HG03175 (cell line): ENCODE measurements around the gene PLAAT2.
"Not testable (repeated sequence)": the region's sequence is repeated elsewhere in the genome, so short reads cannot be mapped to it uniquely, and the experiment has no call there.

Experiments
- ATAC-seq: cut with Tn5 transposase; IDR thresholded peaks from one replicate; pipeline ENCODE4 v1.9.1; 2021; ENCODE audit warnings: mild to moderate bottlenecking, moderate library complexity; ENCODE audit not compliant: unreplicated experiment

Gene PLAAT2

DNA sequence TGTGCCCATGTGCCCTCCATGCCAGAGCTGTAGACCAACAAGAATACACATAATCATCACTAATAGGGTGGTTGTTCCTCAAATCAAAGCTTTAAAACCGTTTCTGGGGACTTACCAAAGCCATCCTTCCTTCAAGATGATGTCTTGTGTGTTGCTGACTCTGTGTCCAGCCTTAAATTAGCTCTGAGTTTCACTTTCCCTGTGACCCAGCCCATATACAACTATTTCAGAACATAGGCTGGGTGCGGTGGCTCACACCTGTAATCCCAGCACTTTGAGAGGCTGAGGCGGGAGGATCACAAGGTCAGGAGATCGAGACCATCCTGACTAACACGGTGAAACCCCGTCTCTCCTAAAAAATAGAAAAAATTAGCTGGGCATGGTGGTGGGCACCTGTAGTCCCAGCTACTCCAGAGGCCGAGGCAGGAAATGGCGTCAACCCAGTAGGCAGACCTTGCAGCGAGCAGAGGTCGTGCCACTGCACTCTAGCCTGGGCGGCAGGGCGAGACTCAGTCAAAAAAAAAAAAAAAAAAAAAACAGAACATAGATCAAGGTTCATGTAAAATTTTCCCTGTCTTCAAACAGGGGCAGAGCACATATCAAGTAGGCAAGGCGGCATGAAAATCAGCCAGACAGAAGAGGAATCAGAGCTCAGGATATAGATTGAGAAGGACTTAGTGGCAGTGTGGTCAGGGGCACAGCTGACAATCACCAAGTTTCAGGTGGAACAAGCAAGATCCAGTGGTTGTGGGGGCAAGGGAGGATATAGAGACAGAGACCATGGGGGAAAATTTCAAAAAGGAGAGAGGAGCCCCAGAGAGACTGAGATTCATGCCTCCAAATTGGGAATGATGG is at the start of gene PLAAT2:
TSS of gene PLAAT2 (minus strand) at position 179 of the 855 bp plus-strand sequence. CDS start at position 124, 55 bp downstream.
- ATAC-seq = no peak

DNA sequence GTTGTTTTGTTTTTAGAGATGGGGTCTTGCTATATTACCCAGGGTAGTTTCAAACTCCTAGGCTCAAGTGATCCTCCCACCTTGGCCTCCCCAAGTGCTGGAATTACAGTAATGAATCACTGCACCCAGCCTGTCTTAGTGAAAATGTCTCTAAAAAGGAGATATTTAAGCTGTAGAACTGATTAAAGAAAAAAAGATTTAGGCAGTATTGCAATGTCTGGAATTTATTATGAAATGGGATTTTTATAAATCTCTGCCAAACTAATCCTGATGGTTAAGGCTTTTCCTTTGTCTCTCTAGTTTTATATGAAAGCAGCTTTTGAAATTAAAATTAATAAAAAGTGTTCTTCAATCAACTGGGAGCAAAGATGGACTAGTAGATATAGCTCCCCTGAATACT is 49.0 kb upstream of the PLAAT2 start:
- no peak for ATAC-seq

DNA sequence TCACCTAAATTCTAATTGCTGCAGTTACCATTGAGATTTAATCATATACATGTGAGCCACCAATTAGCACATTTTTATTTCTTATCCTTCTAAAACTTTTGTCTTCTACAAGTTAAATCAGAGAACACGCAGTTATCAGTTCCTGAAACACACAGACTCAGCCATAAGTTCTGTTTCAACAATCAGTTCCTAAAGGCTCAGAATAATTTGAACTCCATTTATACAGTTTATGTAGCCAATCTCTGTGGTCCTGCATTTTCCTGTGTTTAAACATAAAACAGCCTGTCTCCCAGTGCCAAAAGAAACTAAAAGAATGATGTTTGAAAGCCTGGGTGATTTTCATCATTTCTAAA is 48.2 kb upstream of the PLAAT2 start:
- no peak for ATAC-seq

DNA sequence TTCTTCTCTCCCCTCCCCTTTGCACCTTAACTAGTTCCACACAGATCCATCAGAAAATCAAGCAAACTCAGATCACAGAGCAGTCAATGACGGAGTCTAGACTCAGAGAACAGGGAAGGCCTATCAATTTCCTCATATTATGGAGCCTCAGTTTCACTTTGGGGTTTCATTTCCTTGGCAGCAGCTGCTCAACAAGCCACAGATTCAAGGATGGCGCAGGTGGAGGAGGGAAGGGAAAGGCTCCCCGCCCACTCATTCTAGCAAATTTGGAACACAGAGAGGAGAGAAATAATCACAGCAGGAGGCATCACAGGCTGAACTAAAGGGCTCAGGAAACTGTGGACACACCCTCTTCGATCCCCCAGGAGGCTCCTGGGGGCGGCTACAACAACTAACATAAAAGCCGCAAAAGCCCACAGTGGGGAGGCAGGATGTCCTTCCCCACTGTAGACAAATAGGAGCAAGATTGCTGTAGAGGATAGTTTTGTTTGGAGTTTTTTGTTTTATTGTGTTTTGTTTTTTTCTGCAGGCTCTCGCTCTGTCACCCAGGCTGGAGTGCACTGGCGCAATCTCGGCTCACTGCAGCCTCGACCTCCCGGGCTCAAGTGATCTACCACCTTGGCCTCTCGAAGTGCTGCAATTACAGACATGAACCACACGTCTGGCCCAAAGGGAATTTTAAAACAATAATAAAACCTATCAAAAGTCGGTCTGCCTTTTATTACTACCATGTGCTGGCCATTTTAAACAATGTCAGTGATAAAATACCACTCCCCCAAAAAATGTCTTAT is 47.6 kb upstream of the PLAAT2 start:
- no peak for ATAC-seq

DNA sequence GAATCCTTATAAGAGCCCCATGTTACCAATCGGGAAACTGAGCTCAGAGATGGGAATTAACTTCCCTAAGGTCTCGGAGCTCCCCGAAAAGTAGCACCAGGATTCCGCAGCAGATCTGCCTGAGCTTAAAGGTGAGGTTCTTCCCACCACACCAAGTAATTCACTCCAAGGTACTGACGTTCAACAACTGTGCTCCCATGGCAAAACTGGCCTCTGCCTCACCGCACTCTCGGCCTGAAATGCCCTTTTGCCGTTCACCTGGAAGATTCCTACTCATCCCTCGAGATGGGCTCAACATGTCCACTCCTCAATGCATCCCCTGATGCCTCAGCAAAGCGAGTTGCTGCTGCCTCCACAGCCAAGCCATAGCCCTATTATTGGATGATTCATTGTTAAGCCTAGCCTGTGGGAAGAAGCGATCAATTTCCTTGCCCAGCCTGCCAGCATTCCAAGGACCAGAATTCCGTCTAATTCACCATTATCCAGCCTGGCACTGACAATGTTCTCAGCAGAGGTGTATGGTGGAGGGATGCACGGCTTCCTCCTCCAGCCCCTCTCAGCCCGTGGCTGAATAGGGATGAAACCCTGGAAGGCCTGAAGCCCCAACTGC is 46.9 kb upstream of the PLAAT2 start:
- ATAC-seq = no peak

DNA sequence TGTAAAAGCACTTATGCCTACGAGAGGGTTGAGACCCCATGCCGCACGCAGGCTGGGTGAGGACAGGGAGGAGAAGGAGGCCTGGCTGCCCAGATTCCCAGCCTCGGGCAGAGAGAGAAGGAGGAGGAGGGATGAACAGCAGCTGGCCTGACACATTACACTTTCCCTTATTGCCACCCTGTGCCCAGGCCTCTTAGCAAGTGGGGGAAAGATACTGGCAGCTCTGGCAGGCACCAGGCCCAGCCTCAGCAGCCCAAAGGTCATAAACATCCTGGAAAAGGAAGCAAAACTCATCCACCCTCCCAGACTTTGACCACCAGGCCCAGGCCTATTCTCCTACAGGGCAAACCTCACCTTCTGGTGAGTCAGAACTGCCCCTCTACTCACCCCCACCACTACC is 46.4 kb upstream of the PLAAT2 start:
- ATAC-seq = no peak

DNA sequence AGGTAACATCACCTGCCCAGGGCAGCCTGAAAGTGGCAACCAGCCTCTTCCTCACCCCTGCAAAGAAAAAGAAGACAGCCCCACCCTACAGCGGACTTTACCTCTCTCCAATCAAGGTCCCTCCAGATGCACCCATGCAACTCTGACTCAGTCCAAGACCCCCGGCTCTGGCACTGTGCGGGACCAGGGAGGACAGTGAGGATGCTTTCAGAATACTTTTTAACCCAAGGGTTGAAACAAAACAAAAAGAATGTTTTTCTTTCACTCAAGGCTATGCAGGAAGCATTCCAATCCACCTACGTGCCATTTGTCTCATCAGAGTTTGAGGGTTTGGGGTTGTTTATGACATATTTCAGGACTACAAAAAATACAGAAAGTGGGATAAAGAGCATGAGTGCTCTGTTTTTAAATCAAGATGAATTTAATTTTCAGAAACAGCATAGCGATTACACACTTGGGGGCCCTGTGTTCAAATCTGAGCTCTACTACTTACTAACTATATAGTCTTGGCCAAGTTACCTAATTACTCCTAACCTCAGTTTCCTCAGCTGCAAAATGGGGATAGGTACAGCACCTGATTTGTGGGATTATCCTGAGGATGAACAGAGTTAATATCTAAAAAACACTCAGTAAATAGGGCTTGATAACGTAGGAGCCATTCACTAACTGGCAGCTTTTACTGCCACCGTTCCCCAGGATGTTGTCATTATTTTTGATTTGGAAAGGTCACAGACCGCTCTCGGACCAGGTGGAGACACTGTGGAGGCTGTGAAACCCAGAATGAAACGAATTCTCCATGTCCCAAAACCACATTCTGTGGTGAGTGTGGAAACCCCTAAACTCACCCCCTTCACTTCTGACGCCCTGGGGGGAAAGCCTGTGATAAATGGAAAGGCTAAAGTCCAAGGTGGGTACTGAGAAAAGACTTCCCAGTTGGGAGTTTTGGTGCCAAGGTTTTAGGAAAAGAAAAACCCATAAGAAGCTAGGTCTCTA is 45.5 kb upstream of the PLAAT2 start:
- no peak for ATAC-seq

DNA sequence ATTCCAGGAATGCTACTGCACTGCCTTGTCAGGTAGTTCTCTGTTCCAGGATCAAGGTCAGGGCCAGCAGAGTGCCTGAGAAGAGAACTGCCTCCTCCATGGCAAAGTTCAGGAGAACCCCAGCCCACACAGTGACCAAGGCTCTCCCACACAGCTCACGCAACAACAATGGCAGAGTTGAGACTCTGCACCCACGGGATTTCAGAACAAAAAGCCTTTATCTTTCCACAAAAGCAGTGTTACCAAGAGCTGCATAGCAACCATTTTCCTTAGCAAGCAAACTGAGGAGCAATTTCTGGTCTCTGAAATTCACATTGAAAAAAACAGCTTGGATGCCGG is 40.0 kb upstream of the PLAAT2 start:
- ATAC-seq = no peak

DNA sequence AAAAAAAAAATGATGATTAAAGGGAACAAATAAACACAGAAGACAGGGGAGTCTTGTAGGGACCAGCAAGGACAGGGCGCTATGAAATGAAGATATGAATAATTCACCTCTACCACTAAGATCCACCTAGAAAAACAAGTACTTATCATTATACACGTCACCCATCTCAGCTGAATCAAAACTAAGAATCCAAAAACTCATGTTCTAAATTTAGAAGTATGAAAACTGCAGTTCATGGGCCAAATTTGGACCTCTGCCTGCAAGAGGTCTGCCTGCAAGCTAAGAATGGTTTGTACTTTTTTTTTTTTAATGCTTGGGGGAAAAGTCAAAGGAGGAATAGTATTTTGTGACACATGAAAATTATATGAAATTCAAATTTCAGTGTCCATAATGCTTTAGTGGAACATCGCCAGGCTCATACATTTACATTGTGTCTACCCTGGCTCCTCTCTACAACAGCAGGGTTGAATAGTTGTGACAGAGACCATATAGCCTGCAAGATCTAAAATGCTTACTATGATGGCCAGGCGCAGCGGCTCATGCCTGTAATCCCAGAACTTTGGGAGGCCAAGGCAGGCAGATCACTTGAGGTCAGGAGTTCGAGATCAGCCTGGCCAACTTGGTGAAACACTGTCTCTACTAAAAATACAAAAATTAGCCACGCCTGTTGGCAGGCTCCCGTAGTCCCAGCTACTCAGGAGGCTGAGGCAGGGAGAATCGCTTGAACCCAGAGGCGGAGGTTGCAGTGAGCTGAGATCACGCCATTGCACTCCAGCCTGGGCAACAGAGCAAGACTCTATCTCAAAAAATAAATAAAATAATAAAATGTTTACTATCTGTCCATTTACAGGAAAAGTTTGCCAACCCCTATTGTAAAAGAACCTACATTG is 39.4 kb upstream of the PLAAT2 start:
- not testable (repeated sequence) for ATAC-seq

DNA sequence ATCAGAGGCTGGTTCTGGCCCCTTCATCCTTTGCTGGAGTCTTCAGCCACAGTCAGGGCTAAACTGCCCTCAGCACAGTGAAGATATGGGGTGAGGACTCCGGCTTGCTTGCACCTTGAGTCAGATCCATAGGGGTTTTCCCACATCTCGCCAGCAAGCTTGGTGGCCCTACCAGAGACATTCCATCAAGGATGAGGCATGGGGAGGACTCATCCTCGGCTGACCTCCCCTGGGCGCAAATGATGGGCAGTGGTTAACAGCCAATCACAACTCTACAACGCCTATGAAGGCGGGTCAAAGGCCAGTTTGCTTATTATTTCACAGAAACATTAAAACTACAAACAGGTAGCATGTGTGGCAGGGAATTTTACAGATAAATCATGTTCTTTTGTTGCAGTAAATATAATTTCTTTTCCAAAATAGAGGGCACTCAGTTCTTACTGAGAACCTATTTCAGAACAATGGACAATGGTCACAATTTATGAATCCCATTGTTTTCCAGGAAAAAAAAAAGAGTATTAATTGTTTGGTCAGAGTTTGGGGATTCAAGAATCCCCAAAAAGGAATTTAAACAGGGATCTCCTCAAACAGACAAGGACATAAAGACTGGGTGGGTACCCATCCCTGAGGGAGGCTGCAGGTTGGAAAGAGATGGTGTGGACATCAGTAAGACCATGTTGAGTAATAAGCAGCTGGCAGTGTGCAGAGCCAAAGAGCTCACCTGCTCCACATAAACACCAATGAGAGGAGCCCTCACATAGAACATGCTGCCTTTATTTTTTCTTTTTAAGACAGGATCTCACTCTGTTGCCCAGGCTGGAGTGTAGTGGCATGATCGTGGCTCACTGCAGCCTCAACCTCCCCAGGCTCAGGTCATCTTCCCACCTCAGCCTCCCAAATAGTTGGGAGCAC is 36.3 kb upstream of the PLAAT2 start:
- no peak for ATAC-seq

DNA sequence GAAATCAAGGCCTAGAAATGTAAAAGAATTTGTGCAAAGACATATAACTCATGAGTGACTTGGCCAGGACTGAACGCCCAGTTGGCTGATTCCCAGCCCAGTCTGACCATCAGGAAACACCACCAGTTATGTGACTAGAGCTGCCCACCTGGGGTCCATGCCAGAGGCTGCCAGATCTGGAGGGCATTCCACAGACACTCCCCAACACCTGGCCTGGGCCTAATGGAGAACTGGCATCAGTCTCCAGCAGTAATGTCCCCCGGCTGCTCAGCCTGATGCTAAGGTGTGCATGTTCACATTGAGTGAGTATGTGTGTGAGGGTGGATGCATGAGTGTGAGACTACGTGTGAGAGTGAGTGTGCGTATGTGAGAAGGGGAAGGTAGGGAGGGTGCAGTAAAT is 35.4 kb upstream of the PLAAT2 start:
- no peak for ATAC-seq

DNA sequence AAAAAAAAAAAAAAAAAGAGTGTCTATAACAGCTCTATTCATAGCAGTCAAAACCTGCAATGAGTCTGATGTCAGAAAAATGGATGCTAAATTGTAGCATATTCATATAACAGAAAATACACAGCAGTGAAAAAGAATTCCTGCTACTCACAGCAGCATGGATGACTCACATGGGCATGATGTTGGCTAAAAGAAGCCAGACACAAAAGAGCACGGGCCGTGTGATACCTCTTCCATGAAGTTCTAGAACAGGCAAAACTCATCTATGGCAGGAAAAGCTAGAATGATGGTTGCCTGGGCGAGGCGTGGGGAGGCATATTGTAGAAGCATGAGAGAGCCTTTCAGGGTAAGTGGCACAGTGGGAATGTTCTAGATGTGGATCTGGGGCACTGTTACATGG is 32.1 kb upstream of the PLAAT2 start:
- no peak for ATAC-seq

DNA sequence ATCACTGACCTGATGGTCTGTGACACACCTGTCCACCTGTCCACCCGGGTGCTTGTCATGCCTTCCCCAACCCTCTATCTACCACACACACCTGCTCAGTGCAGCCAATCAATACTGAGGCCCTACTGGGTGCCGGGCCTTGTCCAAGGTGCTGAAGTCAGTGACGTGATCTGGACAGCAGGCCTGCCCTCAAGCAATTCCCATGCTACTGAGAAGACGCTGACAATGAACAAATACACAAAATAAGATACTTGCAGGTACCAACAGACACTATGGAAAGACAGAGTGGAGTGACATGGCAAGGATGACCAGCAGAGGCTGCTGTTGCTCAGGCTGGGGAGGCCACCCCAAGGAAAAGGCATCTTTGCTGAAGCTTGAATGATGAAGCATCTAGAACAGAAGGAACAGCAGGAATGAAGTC is 29.8 kb upstream of the PLAAT2 start:
- no peak for ATAC-seq

DNA sequence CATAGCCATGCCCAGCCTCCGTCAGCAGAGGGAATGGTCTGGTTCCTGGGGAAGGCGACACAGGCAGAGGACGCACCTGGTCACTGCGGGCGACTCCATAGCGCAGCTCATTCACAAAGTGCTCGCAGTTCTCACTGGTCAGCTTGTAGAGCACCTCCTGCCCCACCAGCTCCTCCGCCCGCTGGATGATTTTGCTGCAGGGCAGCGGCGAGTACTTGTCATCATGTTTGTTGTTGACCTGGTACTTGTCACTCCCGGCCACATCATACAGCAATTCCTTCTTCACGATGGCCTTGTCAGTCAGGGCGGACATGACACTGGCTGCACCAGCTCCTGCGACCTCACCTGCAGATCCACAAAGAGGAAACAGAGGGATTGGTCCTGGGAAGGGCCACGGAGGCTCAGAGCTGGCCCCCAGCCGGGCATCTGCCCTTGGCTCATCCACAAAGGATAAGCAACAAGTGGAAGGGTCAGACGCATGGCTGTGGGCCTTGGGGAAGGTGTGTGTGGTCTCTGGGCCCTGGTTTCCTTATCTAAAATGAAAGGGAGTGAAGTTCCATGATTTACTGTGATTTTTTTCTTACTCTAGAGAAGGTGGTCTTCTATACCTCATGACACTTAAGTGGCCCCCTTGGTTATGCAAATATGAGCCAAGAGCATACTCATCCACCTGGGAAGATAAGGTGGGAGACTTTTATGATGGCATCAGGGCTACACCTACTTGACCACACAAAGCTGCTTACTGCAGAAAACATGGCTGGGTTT is 27.0 kb upstream of the PLAAT2 start:
- ATAC-seq = no peak

DNA sequence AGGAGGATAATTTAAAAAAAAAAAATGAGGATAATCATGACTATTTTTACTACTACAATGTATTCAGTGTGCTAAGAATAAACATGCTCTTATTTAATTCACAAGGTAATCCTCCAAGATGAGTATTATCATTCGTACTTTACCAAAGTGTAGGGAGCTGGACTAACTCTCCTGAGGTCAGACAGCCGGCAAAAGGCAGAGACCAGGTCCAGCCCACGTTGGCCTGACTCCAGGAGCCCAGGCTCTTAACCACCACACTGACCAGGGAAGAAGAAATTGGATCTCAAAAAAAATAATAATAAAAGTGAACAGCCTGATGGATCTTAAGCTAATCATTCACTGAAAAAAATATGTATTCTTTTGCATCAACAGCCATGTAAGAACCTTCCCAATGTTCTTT is 25.8 kb upstream of the PLAAT2 start:
- ATAC-seq = no peak

DNA sequence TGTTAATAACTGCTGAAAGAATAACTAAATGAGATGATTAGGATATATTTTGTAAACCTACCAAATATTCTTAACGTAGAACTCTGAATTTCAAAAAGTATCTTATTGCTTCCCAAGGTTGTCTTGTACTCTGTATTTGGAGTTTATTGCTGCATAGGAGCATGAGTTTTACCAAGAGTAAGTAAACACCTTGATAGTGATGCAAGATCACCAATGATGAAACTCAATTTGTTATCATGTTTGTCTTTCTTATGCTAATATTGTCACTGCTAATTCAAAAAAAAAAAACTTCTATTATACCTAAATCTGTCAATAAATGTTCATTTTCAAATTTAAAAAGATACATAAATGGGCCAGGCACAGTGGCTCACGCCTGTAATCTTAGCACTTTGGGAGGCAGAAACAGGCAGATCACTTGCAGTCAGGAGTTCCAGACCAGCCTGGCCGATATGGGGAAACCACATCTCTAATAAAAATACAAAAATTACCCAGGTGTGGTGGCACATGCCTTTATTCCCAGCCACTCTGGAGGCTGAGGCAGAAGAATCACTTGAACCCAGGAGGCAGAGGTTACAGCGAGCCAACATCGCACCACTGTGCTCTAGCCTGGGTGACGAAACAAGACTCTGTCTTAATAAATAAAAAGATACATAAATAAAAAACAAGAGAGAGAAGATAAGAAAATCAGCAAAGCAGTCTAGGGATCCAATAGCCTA is 23.4 kb upstream of the PLAAT2 start:
- ATAC-seq = no peak

DNA sequence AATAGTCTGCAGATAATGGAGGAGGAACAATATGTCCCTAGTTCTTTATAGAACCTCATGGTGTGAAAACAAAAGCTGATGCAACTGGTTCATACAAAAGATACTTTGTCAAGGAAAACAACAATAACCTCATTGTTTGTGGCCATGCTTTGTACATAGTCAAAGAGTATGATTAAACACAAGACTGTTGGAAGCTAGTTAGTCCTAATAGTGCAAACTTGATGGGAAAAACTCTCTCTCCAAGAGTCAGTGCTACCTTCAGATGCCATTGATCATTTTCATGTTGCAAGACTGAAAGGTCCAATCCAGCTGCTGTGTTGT is 20.1 kb upstream of the PLAAT2 start:
- no peak for ATAC-seq
